GM23338 (cell line): ENCODE results near the gene SAMD8. TPM values are rescaled to one million over a fixed set of nuclear protein-coding genes. Genes with fewer than 3 reads are reported as not detected.
"Not testable (repeated sequence)": the region's sequence is repeated elsewhere in the genome, so short reads cannot be mapped to it uniquely, and the experiment has no call there.

ENCODE experiments used
- ATAC-seq: fragments of 200-7000 bp; cut with Tn5 transposase; 3 replicates; pipeline ENCODE4 v1.9.1; 2020
- DNase-seq: peaks from one replicate; pipeline ENCODE4 v3.0.0-alpha.2; 2015; ENCODE audit warnings: low spot score
- H2AFZ ChIP-seq: fragments of 200-600 bp; sonication (generic); 2 replicates; pipeline ENCODE4 v1.8.0; 2016; ENCODE audit warnings: antibody characterized with exemption, mild to moderate bottlenecking, moderate library complexity
- H3F3A ChIP-seq: fragments of 200-600 bp; sonication (generic); replicated peaks from 2 replicates; pipeline ENCODE4 v1.8.0; 2017; ENCODE audit warnings: antibody characterized with exemption, mixed run types, low read depth
- H3K27ac ChIP-seq: fragments of 200-600 bp; sonication (generic); 2 replicates; pipeline ENCODE4 v1.6.1; 2016; ENCODE audit warnings: low read depth
- H3K27me3 ChIP-seq: fragments of 200-600 bp; sonication (generic); 2 replicates; pipeline ENCODE4 v1.8.0; 2016; ENCODE audit warnings: mild to moderate bottlenecking, mixed run types, moderate library complexity; ENCODE audit not compliant: insufficient read depth
- H3K36me3 ChIP-seq: fragments of 200-600 bp; sonication (generic); 2 replicates; pipeline ENCODE4 v1.8.0; 2016; ENCODE audit warnings: mild to moderate bottlenecking; ENCODE audit not compliant: insufficient read depth
- H3K4me1 ChIP-seq: fragments of 200-600 bp; sonication (generic); 2 replicates; pipeline ENCODE4 v1.8.0; 2016; ENCODE audit warnings: mild to moderate bottlenecking, moderate library complexity; ENCODE audit not compliant: insufficient read depth
- H3K4me2 ChIP-seq: fragments of 200-600 bp; sonication (generic); 2 replicates; pipeline ENCODE4 v1.7.1; 2017; ENCODE audit warnings: mixed run types
- H3K4me3 ChIP-seq: fragments of 200-600 bp; sonication (generic); 2 replicates; pipeline ENCODE4 v1.6.1; 2016; ENCODE audit warnings: mixed run types
- H3K79me2 ChIP-seq: fragments of 200-600 bp; sonication (generic); replicated peaks from 2 replicates; pipeline ENCODE4 v1.8.0; 2017; ENCODE audit warnings: mild to moderate bottlenecking; ENCODE audit not compliant: insufficient read depth
- H3K9me2 ChIP-seq: fragments of 200-600 bp; sonication (generic); 2 replicates; pipeline ENCODE4 v1.8.0; 2017; ENCODE audit not compliant: insufficient read depth
- H4K20me1 ChIP-seq: fragments of 200-600 bp; sonication (generic); replicated peaks from 2 replicates; pipeline ENCODE4 v1.8.0; 2017; ENCODE audit warnings: mild to moderate bottlenecking; ENCODE audit not compliant: insufficient read depth
- H3K27ac Mint-ChIP-seq: 2 replicates; pipeline ENCODE4 v1.8.0; 2020; ENCODE audit warnings: inconsistent platforms, mild to moderate bottlenecking, moderate library complexity, mixed read lengths
- H3K27me3 Mint-ChIP-seq: 3 replicates; pipeline ENCODE4 v1.8.0; 2022; ENCODE audit warnings: low read depth, mild to moderate bottlenecking, moderate library complexity, mixed read lengths, inconsistent platforms; ENCODE audit not compliant: insufficient read depth, poor library complexity
- H3K36me3 Mint-ChIP-seq: 3 replicates; pipeline ENCODE4 v1.8.0; 2021; ENCODE audit warnings: low read depth, mild to moderate bottlenecking, inconsistent platforms, moderate library complexity, mixed read lengths
- H3K4me1 Mint-ChIP-seq: 3 replicates; pipeline ENCODE4 v1.8.0; 2020; ENCODE audit warnings: mild to moderate bottlenecking, inconsistent platforms, mixed read lengths
- H3K4me3 Mint-ChIP-seq: 3 replicates; pipeline ENCODE4 v1.8.0; 2021; ENCODE audit warnings: moderate library complexity, mild to moderate bottlenecking, inconsistent platforms, mixed read lengths
- H3K9me3 Mint-ChIP-seq: 3 replicates; pipeline ENCODE4 v1.8.0; 2020; ENCODE audit warnings: moderate library complexity, mild to moderate bottlenecking, inconsistent platforms, mixed read lengths
- NANOG ChIP-seq: IDR thresholded peaks from 2 replicates; pipeline ENCODE4 v1.6.1; 2016; ENCODE audit warnings: antibody characterized with exemption, borderline replicate concordance
- ZNF114 ChIP-seq: fragments of 250-450 bp; sonication (Bioruptor Pico); IDR thresholded peaks from 2 replicates; pipeline ENCODE4 v1.5.0; 2020; ENCODE audit warnings: mild to moderate bottlenecking, moderate library complexity
- ZNF462 ChIP-seq: fragments of 250-450 bp; sonication (Bioruptor Pico); IDR thresholded peaks from 2 replicates; pipeline ENCODE4 v1.5.0; 2020; ENCODE audit warnings: mild to moderate bottlenecking, moderate library complexity
- polyA plus RNA-seq: library from polyadenylated mRNA; unstranded; fragments of >200 nt; fragmentation: Nextera tagmentation; extraction: Ambion mirVana; gene quantifications from 2 replicates; pipeline ENCODE4 v1.2.1, GENCODE V29; 2016
- total RNA-seq: library from RNA; depleted of rRNA; stranded (reverse); fragments of >200 nt; shearing (Covaris generic); gene quantifications from 2 replicates; pipeline ENCODE4 v1.2.3, GENCODE V29; 2014

Gene SAMD8
- total and polyA plus RNA-seq, 2 experiments from 2014 or later: 7.8 to 28.4 TPM

GRCh38 chr10:75119444-75120066 lies 8.1 kb downstream of the SAMD8 start:
- not testable (repeated sequence) for H3K9me2 ChIP-seq, H3K27me3 ChIP-seq, H3K4me1 ChIP-seq, H3F3A ChIP-seq, H3K4me2 ChIP-seq, ATAC-seq, H3K27me3 Mint-ChIP-seq, H3K36me3 Mint-ChIP-seq, H3K27ac ChIP-seq, H3K36me3 ChIP-seq, H3K9me3 Mint-ChIP-seq, H3K4me3 Mint-ChIP-seq, H3K27ac Mint-ChIP-seq, H2AFZ ChIP-seq, DNase-seq, H3K4me3 ChIP-seq
- H3K79me2 ChIP-seq: peaks cover 95% of the 10 kb centered on the region
- H4K20me1 ChIP-seq: peaks cover 12% of the 10 kb centered on the region
- H3K4me1 Mint-ChIP-seq: peaks cover 12% of the 10 kb centered on the region

GRCh38 chr10:75121322-75121721 lies 9.9 kb downstream of the SAMD8 start:
- H3K27me3 Mint-ChIP-seq: no peaks in the 10 kb centered on the region
- no peak overlapping the region for H3K4me3 Mint-ChIP-seq
- no peaks in the 10 kb centered on the region; the same call in 2 of the 3 replicates for H3K36me3 Mint-ChIP-seq
- H3F3A ChIP-seq: no peaks in the 10 kb centered on the region; the same call in 1 of the 2 replicates
- no peak for DNase-seq
- H3K27ac ChIP-seq: peak overlapping the region; percentile 65
- TF ChIP-seq ZNF462 (CRISPR knock-in tag): no peak
- TF ChIP-seq NANOG: no peak
- TF ChIP-seq ZNF114: no peak
- no peak overlapping the region for H3K4me3 ChIP-seq
- H3K27me3 ChIP-seq: no peaks in the 10 kb centered on the region
- H3K79me2 ChIP-seq: peaks cover 78% of the 10 kb centered on the region
- peak overlapping the region; percentile 48; the same call in 1 of the 2 replicates for H3K27ac Mint-ChIP-seq
- no peak overlapping the region for H3K4me2 ChIP-seq
- H3K9me2 ChIP-seq: no peaks in the 10 kb centered on the region
- H4K20me1 ChIP-seq: peaks cover 12% of the 10 kb centered on the region
- H3K4me1 Mint-ChIP-seq: peaks cover 3% of the 10 kb centered on the region; the same call in 2 of the 3 replicates
- no peaks in the 10 kb centered on the region for H3K9me3 Mint-ChIP-seq
- no peaks in the 10 kb centered on the region for H3K36me3 ChIP-seq
- ATAC-seq: no peak
- no peaks in the 10 kb centered on the region; the same call in 1 of the 2 replicates for H3K4me1 ChIP-seq
- no peak overlapping the region for H2AFZ ChIP-seq
